Activated CD4-positive, alpha-beta T cell treated with anti-CD3 and anti-CD28 coated beads, Interleukin-2, amount 50 U/mL, for 16 hours (primary cell): ENCODE results near the gene P4HB.

Source experiments
- DNase-seq: peaks from one replicate; pipeline ENCODE4 v3.0.0-alpha.2; 2020

P4HB gene

GRCh38 chr17:81807210-81807719 is 53.1 kb downstream of the P4HB start:
- no peak for DNase-seq

GRCh38 chr17:81806461-81807209 is 53.7 kb downstream of the P4HB start:
- no peak for DNase-seq

DNA sequence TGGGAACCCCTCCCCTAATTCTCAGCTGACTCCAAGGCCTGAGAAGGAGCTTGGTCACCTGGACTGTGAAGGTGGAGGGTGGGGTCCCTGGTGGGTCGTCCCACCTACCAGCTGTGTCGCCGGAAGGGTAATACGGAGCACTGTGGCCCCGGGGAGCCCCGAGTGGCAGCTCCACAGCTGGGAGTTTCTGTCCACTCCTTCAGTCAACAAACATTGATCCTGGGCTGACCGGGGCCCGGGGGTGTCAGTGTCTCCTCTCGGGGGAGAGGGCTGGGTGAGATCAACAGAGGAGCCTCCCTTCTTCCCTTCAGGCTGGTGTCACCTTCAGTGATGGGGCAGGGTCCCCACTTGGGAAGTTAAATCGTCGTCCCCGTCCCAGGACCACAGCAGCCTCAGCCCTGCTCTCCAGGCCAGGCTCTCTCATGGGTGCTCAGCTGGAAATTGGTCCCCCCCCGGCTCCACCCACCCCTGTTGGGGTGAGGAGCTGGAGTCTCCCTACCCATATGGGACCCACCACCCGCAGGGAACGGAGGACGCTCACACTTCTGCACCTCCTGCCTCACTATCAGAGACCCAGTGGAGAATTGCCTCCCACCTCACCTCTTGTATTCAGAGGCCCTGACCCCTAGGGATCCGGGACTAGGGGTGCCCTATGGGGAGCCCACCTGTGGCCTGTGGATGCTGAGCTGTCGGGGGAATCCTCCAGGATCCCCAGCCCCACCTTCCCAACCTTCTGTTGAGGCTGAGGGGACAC is 54.5 kb downstream of the P4HB start:
- DNase-seq: no peak

- DNase-seq: no peak
Observed at GRCh38 chr17:81804559-81805399, 55.6 kb downstream of the P4HB start.

DNA sequence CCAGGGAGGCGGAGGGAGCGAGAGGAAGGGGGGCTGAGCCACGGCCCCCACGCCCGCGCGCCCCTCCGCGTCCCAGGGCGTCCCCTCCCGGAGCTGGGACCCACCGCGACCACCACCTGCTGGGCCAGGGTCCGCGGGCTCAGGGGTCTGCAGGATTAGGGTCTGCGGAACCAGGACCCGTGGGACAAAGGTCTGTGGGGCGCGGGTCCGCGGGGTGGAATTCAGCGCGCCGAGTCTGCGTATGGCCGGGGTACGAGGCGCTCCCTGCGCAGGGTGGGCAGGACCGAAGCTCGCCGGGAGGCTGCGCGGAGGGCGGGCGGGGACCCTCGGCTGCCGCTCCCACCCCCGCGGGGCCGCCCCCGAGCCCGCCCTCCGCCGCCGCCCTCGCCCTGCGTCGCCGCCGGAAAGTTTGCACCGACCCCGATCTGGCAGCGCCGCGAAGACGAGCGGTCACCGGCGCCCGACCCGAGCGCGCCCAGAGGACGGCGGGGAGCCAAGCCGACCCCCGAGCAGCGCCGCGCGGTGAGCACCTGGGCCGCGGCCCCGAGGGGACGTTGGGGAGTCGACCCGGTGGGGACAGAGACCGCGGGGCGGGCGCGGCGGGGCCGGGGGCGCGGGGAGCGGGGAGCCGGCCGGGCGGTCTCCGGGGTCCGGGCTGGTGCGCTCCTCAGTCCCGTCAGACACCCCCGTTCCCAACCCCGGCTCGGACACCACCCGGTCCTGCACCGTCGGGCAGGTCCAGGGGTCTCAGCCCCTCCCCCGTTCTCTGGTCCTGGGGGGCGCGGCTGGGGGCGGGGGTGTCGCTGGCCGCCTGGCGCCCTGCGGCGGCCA is 56.4 kb downstream of the P4HB start, which contains the start of gene GCGR:
TSS of gene GCGR (plus strand) at position 423 of the 831 bp plus-strand sequence. CDS start 4,869 bp downstream, outside the sequence.
- no peak for DNase-seq

- DNase-seq: no peak
Observed at GRCh38 chr17:81802856-81803643, 57.3 kb downstream of the P4HB start.

- DNase-seq: no peak
Observed at GRCh38 chr17:81802048-81802758, 58.1 kb downstream of the P4HB start.

- DNase-seq: no peak
Observed at GRCh38 chr17:81801327-81801726, 59.0 kb downstream of the P4HB start.

DNA sequence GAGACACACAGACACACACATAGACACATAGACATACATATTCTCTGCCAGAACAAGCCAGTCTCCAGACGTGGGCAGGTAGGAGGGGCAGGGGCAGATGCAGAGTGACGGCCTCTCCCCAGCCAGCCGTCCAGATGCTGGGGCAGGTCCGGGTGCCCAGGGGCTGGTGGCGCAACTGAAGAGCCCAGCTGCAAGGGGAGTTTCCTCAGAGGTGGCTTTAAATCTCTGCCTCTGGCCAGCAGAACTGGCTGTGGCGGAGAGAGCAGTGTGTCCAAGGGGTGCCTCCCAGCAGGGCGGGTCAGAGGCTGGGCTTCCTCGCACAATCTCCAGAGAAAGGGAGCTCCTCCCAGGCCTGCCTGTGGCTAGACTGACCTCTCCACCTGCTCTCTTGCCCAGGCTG is 65.8 kb downstream of the P4HB start:
- DNase-seq: no peak

- DNase-seq: no peak
Observed at GRCh38 chr17:81794074-81794476, 66.3 kb downstream of the P4HB start.
